Central memory CD4-positive, alpha-beta T cell (primary cell): Measurements from ENCODE around the gene CD96.
A peak's percentile ranks its signal among the peaks of the same experiment; 100 is the strongest.

Experiments used
- DNase-seq: peaks from one replicate; pipeline ENCODE4 v3.0.0; 2022

CD96 gene

DNA sequence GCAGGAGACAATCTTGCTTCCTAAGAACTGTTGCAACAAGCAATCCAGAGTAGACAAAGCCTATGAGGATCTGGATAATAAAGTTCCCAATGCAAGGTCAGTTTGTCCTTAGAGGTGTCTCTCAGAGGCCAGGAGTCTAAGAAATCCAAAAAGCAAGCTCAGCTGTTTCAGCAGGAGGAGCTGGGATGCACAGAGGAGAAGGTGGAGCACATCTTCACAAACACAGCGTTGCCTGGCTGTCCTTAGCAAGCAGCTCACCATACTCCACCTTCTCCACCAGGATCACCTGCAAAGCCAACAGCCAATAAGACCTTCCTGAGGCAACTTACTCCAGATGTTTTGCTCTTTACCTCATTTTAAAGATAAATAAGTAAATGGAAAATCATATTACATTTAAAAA, 52.8 kb downstream of the CD96 start:
- DNase-seq: no peak

DNA sequence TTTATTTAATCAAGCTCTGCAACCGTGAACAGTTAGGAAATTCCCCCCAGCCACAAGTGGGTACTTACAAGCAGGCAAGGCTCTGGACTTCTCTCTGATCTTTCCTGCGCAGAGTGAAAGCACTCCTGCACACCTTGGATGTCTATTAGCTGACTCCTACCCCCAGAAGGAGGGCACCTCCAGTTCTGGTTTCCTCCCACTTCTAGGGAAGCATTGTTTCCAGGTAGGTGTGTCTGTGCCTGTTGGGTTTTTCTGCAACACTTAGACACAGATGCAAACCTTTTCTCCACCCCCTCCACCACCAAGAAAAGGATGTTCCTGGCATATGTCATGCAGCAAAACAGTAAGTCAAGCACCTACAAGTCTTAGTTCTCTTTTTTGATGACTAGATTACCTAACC, 53.2 kb downstream of the CD96 start, which contains the start of gene ZBED2:
ZBED2 (minus strand) TSS at position 115 of the 400 bp plus-strand sequence. CDS start 1,145 bp downstream, outside the sequence.
- no peak for DNase-seq

DNA sequence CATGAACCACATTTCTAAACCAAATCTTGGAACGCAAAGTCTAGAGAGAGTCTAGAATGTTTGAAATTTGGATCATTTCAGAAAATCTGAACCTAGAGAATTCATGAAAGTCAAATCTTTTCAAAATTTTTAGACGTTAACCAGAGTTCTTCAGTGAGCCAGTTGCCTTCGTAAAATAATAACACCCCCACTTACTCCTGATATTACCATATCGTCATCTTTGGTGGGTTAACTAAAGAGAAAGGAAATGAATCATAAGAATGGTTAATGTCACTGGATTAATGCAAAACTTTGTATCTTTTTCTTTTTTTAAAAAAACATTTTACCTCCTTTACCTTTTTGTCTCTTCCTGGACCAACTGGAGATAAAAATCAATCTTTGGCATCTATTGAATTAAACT, 54.3 kb downstream of the CD96 start:
- DNase-seq: no peak

DNA sequence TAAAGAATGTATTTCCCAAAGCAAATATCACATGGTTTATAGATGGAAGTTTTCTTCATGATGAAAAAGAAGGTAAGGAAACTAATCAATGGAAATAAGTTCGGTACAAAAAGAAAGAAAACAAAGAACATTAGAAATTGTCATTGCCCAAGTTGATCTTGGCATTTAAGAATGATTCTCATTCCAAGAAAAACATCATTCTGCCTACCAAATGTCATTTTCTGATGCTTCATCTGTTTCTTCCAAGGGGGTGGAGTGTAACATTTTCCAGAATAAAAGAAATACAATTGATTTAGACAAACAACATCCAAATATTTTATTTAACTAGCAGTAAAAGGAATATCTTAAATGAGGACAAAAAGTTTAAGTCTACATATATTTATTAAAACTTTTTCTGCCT, 56.1 kb downstream of the CD96 start:
- DNase-seq: no peak

DNA sequence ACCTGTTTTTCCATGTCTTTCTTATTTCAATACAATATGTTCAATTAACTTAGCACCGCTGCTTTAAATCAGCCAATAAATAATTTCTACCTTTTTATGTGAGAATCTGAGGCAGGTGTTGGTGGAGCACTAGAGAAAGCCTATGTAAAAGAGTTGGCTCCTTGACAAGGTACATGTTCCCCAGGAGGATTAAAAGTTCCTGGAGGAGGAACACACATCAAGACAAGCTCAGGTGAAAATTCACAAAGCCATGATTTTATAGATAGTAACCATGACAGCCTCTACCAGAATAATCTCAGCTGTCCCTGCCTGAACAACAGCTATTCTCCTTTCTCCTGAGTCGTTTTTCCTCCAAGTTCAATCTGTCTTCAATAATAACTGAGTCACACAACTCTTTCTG, 56.6 kb downstream of the CD96 start:
- no peak for DNase-seq

DNA sequence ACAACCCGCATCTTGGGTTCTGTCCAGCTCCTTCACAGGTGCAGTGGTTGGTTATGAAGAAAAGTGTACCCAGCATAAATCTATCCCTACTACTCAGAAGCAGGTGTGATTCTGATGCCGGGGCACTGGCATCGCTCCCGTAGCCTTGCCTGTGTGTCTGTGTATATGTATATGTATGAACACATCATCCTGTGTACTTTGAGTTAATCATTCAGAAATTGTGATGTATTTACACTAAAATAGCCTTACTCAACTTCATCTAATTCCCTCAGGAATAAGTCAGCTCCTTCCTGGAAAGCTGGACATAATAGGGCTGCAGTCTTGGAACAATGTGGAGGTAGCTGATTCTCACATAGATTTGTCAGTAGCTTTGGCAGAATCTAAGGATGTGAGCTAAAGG, 59.8 kb downstream of the CD96 start:
- DNase-seq: no peak

DNA sequence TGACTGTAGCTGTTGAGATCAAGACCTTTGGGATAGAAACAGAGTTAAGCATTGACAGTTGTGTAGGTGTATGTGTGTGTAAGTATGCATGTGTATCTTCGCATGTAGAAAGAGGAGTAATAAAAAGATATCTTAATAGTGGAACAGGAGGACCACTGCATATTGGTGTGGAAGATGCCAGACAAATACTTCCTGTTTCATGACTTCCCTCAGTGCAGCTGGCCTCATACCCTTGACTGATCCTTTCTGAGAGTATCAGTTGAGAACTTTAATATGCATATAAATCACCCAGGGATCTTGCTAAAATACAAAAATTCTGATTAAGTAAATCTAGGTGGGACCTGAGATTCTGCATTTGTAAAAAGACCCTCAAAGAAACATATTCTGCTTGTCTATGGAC, 61.7 kb downstream of the CD96 start:
- no peak for DNase-seq

DNA sequence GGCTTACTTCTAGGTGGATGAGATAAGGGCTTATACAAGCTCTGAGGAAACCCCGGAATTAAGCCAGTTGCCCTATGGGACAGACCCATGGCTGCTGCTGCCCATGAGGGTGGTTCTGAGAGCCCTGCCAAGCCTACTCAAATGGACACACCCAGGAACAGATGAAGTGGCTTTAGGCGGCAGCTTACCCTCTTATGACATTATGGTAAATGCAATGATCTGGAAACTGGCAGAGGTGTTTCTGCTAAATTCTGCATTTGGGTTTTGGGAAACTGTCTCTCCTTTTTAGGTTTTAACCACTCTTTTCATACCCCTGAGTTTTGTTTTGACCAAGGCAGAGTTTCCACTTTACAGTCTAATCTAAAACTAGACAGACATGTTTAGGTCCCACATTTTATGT, 62.1 kb downstream of the CD96 start:
- no peak for DNase-seq

DNA sequence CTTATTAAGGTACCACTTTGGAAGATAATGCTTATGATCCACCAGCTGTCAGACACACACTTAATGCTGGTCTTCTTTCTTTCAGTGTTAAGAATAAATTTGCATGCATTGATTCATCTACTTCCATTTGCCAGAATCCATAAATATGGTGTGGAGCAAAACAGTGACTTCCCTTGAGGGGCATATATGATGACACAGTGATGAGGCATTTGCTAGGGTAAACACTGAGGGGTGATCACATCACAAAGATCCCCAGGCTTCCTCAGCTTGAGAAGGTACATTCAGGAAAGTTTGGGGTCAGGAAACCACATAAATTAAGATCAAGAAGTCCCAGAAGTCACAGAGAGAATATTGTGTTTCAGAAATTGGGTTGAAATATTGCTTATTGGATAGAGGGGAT, 63.0 kb downstream of the CD96 start:
- no peak for DNase-seq

DNA sequence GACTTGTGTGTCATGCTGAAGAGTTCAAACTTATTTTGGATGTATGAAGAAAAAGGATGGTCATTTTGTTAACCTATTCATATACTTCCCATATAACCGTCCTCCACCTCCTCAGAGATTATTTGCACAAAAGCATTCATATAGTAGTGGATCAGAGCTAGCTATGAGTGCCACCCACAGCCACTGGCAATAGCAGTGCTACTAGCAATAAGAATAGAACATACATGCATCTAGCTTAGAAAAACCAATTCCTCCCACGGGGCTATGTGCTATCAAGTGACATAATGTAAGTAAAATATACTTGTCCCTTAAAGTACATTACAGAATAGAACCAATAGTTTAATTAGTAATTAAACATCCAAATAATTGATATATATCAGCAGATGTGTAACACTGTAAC, 63.5 kb downstream of the CD96 start:
- DNase-seq: no peak

DNA sequence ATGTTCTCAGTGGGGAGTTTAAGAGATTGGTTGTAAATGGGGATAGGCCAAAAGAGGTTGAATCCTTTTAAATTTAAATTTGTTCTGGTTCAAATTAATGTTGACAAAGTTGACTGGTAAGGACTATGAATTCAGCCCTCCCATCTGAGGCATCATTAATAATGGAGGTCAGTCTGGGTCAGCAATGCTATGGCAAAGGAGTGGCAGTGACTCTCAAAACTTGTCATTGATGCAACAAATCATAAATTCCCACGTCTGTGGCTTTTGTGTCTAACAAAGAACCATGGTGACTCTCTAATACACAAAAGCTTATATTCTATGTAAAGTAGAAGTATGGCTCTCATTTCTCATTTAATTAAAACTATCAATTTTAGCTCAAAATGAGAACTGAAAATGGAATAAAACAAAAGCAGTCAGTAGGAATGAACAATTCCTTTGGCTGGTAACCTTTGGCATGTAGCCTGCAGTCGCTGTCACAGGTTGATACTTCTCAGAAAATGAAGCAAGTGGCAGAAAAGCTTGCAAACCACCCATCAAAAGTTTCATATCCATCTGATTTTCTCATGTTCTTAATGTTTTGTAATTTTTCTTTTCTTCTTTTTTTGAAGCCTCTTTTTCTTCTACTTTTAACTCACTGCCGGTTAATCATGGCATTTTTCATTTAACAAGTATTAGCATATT, 65.4 kb downstream of the CD96 start:
- DNase-seq: no peak

DNA sequence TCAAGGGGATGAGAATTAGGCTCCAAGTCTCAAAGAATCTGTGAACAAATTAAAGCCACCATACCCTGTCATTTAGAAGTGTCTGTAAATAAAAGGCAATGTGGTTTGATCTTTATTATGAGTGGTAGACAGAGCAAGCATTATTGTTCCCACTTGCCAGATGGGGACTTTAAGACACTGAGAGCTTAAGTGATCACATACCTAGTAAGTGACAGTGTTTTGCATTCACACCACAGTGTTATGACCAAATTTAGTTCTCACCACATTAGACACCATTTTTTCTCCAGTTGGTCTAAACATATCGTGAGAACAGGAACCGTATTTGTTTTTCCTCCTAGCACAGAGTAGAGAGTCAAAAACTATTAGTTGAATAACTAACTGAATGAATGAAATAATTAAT, 66.4 kb downstream of the CD96 start:
- DNase-seq: no peak

DNA sequence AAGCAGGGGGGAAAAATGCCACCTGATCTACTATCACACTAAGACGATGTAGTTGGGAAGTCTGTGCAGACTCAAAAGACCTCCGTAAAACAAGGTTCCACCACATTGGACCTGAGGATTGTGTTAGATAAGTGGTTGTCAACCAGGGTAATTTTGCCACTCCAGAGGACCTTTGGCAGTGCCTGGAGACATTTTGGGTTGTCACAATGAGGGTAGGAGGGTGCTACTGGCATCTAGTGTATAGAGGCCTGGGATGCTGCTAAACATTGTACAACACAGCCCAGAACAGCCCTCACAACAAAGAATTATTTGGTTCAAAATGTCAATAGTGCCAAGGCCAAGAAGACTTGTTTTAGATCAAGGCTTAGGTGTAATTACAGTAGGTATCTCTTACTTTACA, 67.7 kb downstream of the CD96 start:
- DNase-seq: no peak

DNA sequence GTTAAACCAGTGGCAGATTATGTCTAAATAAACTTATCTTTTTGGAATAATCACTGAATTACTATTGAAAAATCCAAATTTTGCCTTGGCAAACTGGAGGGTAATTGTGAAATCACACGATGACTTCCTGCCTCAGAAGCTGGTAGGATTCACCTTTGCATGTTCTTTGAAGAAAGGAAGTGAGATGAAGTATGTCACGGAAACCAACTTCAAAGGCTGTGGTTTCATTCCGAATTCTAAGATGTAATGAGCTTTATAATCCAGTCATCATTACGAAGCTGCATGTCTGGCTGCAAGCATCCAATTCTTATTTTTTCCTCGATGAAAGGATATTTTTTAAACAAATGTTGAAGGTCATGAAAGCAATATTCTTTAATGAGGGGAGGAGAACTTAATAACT, 68.2 kb downstream of the CD96 start:
- DNase-seq: peak; percentile 87

DNA sequence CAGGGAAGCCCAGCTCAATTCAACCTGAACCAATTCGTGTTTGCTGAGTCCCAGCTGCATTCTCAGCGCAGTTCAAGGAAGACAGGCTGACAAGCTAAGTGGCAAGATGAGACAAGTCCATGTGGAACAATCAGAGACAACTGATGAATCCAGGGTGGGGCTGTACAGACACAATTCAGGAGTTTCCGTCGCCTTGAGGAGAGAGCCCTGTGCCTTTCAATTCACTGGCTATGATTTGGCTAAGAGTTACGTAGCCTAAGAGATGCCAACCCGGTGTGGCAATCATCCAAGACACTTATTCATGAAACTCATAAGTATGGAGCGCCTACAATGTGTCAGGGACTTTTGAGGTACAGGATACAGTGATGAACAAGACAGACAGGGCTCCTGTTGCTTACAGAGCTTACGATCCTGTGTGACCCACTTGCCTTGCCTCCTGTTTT, 68.6 kb downstream of the CD96 start:
- no peak for DNase-seq

DNA sequence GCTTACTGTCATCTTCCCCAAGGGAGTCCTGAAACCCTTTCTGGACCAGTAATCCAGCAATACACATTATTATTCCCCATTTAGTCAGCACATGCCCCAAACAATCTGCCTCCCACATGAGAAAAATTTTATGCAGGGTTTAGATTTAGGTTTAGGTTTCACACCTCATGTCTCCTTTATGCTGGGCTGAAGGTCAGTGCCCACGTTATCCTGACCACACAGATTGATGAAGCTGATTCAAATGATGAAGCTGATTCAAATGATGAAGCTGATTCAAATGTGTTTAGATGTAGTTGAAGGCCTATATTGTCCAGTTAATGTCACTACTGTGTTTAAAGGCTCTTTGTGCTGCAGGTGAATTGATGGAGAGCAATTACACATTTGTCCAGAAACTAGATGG, 71.3 kb downstream of the CD96 start:
- DNase-seq: no peak

DNA sequence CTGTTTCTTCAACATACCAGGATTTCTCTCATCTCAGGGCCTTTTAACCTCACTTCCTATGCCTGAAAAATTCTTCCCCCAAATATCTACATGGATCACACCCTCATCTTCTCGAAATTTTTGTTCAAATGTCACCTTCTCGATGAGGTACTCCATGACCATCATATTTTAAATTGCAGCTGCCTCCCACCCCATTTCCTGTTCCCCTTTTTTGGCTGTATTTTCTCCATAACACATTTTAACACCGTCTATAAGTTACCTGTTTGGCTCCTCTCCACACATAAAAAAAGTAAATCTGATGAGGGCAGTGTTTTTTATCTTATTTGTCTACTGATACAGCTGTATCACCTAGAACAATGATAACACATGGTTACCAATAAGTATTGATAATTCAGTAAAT, 73.9 kb downstream of the CD96 start:
- DNase-seq: no peak

DNA sequence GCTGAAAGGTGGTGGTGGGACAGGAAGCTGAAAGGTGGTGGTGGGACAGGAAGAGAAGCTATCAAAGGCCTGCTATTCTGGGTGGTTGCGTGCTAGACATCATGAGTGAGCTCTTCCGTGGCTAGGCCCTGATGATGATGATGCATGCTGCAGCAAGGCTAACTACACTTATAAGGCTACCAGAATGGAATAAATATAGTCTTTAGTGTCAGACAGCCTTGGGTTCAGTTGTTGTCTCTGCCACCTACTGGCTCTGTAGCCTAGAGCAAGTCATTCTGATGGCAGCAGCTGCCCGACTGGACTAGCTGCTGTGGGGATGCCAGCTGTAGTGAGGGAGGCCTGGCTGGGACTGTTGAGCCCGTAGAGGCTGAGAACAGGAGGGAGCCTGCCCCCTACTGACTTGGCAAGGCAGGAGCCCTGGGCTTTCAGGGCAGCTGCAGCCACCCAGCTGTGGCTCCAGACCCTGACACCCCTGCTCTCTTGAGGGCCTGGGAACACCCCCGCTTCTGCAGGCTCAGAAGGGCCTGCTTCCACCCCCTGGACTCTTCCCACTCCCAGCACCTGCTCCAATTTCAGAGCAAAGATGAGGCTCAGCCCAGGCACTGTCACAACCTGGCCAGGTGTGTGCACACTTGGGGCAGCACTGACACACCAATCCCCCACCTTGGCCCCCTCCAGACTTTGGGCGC, 74.6 kb downstream of the CD96 start:
- peak; percentile 79 for DNase-seq

DNA sequence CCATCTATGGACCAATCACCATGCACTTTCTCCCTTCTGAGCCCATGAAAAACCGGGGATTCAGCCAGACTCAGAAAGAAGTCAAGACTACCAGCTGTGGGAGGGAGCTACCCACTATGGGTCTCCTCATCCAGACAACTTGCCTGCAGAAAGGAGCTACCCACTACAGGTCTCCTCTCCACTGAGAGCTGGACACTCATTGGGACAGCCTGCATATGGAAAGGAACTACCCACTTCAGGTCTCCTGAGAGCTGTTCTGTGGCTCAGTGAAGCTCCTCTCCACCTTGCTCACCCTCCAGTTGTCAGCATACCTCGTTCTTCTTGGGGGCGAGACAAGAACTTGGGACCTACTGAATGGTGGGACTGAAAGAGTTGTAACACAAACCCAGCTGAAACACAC, 75.4 kb downstream of the CD96 start:
- no peak for DNase-seq

DNA sequence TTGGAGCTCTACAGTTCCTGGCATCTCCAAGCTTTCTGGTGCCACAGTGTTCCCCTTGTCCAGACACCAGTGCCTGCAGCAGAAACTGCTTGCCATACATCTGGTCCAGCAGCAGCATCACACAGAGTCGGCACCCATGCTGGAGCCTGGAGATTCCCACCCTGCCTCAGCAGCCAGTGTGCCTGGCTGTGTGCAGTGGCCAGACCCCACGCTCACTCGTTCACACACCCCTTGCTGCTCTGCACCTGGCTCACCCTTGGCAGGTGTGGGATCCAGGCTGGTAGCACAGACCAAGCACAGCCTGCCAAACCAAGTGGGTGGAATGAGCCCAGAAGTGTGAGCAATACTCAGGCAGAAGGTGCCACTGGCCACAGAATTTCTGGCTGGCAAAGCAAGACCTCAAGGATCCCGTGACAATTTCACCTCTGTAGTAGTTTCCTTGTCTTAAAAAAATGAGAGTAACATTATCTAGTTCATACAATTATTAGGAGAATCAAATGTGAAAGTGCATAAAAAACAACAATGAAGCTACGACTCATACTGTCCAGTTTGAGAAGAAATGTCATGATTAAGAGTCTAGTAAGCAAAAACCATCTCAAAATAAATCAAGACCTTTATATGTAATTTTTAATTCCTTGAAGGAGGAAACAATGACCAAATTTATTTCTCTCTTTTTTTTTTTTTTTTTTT, 76.1 kb downstream of the CD96 start:
- DNase-seq: no peak

DNA sequence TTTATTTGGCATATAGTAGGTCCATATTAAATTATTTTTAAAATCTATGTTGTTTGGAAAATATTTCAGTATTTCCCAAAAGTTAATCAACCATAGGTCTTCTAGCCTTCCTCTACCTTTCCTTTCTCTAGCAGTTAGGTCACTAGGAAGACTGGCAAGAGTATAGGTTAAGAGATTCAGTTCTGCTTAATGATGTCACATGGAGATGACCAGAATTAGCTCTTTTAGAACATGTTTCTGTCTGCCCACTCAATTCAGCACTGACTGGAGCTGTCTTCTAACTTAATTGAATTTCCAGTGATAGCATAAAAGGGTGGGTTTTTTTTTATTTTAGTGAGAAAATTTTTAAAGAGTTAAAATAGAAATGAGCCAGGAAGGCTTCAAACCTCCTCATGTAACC, 76.9 kb downstream of the CD96 start:
- no peak for DNase-seq

DNA sequence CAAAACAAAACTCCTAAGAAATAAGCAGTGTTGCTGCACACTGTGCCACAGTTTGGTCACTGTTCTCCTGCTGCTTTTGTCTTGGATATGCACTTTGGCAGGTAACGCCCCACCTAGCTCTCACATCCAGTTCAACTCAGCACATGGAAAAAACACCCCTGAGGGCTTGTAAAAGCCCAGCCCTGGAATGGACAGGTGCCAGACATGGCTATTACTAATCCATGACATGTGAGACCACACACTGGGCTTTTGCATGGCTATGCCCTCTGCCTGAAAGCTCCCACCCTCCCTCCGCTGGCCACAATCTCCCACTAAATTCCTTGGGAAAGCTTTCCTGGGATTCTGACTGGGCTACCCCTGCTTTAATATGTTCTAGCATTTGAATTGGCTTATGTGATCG, 77.8 kb downstream of the CD96 start:
- DNase-seq: no peak

DNA sequence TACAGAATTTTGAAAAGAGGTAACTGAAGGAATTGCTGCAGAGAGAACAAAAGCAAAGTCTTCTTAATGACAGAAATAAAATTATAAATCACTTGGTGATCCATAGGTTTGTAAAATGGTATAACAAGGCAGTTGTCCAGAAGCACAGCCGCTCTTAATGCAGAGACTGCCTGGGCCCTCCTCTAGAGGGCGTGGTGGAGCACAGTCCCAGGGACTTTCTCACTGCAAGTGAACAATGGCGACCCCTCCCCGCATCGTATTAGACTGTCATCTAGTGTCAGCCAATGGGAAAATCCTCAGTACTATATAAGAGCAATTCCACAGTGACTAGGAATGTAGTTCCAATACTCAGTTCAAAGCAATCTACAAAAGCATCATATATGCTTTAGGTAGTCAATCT, 79.5 kb downstream of the CD96 start:
- no peak for DNase-seq

DNA sequence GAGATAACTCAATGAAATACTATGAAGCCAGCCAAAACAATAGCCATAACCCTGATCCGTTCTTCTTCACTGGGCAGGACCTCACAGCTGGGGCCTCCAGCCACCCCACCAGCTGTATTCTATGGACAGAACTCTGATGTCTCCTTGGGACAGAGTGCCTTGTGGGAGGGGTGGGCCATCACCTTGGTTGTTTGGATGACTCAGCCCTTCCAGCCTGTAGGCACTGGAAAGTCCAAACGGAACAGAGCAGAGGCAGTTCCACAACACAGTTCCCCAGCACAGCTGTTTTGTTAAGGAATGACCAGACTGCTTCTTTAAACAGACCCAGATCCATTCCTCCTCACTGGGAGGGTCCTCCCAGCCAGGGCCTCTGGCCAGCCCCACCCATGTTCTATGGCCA, 85.1 kb downstream of the CD96 start:
- DNase-seq: no peak
